ENCODE measurements around the gene SMARCD1. TPM values are rescaled to one million over a fixed set of nuclear protein-coding genes. Genes with fewer than 3 reads are reported as not detected.

The SMARCD1 gene
- 70.9 and 71.6 TPM in 2 replicates for total RNA-seq

DNA sequence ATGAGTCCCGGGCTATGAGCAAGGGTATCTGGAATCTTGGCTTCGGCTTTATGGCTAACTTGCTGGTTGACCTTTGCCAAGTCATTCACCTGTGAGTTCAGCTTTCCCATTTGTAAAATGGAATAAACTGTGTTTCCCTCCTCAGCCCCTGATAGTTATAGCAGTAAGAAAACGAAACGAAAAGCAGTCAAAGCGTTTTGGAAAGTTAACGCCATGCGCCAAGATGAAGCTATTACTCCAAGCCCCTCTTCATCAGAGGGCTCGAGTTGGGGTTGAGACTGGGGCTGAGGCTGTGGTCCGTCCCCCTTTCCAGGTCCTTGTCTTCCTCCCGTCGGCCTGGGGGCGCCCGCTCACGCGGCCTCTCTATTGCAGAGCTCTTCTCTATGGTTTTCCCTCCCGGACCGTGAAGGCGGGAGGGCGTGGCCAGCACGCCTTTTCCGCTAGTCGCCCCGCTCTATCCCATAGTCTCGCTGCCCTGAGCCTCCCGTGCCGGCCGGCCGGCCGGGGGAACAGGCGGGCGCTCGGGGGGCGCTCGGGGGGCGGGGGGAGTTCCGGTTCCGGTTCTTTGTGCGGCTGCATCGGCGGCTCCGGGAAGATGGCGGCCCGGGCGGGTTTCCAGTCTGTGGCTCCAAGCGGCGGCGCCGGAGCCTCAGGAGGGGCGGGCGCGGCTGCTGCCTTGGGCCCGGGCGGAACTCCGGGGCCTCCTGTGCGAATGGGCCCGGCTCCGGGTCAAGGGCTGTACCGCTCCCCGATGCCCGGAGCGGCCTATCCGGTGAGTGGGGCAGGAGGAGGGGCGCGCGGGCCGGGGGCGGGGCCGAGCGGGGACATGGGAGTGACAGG is at the start of gene SMARCD1:
TSS of gene SMARCD1 (plus strand) at position 568 of the 840 bp plus-strand sequence. CDS start at position 596, 28 bp downstream.

DNA sequence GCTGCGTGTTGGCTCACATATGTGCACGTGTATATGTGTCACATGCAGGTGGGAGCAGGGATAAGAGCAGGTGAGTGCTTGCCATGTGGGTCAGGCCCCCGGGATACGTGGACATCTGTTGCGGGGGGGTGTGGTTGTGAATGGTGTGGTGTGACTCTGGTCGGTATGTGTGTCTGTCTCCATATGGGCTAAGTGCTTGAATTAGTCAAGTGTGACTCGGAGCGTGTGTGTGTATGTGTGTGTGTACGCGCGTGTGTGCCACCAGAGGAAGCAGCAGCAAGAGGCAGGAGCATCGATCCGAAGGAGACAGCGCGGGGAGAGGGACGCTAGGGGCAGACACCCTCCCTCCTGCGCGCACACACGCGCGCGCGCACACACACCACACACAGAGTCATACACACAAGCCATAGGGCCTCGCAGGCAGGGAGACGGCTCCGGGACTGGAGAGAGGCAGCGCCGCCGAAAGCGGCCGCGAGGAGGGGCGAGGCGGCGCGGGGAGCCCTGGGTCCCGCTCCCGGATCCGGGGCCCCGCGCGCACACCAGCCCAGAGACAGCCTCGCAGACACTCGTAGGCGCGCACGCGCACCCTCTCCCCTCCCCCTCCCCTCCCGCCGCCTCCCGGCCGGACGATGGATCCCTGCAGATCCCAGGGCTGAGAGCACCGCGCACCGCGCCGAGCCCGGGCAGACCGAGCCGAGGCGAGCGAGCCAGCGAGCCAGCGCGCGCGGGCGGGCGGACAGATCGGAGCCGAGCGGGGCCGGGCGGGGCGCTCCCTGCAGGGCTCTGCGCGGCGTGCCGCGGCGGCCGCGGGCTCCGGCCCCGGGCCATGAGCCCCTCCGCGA is 27.9 kb upstream of the SMARCD1 start, which contains the start of gene ASIC1:
TSS of gene ASIC1 (plus strand) at position 597 of the 842 bp plus-strand sequence. CDS start 1,171 bp downstream, outside the sequence.

DNA sequence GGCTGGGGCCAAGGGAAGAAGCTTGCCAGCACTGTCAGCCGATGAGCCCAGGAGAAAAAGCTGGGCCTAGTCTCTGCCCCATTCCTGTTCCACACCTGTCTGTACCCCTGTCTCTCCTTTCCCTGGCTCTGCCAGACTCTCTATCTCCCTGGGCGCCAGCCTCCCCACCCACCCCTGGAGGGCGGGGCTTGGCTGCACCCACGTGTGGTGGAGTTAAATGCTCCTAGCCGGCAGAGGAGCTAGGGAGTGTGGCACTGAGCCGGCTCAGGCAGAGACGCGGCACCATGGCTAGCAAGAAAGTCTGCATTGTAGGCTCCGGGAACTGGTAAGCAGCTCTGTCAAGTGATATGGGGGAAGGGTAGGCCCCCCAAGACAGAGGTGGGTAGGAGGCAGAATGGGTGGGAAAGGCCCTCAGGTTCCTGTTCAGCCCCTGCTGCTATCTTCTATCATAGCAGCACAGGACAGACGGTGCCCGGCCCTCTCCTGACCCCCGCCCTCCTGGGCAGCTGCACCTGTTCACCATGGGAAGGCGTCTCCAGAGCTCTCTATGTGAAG is 18.7 kb downstream of the SMARCD1 start, which contains the start of gene GPD1:
TSS of gene GPD1 (plus strand) at position 242 of the 555 bp plus-strand sequence. CDS start at position 285, 43 bp downstream.

DNA sequence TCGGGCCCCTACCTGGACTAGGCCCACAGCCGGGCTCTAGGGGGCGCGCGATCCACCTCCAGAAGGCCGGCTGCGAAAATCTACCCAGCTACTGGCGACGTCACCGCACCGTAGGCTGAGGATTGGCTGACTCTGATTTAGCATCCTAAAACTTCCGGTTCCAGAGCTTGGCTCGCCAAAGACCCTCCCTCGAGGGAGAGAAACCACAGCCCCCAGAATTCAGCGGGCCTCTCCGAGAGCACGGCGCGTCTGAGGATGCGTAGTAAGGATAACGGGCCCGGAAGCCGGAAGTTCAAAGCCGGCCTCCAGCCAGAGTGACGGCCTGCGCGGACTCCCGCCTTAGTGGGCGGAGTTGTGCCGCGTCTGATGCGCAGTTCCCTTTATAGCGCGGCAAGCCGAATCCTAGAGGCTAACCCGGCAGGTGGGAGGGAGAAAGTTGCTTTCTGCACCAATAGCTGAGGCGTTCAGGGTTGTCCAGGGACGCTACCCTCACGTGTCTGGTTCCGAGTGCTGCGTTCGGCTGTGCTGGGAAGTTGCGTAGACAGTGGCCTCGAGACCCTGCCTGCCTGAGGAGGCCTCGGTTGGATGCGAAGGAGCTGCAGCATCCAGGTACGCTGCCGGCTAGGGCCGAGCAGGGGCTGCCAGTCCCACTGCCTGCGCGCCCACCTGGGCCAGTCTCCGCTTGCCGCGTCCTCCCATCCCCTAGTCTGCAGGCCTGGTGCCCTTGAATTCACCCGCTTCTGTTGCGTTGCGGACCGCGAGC is 26.7 kb downstream of the SMARCD1 start, which contains the start of gene COX14:
TSS of gene COX14 (plus strand) at position 544 of the 763 bp plus-strand sequence. CDS start 7,808 bp downstream, outside the sequence.

Other genes with a start within 250 kb of the SMARCD1 start
- gene BCDIN3D, start 242.2 kb upstream of the SMARCD1 start, total RNA-seq: 2.3 and 2.4 TPM in 2 replicates
- gene FAIM2, start 181.4 kb upstream of the SMARCD1 start, total RNA-seq: not detected in 2 replicates
- not detected in 2 replicates for gene AQP2, start 134.6 kb upstream of the SMARCD1 start, total RNA-seq
- gene AQP5, start 123.5 kb upstream of the SMARCD1 start, total RNA-seq: not detected in 2 replicates
- gene AQP6, start 112.4 kb upstream of the SMARCD1 start, total RNA-seq: not detected in 2 replicates
- 51.0 and 54.1 TPM in 2 replicates for gene RACGAP1, start 59.8 kb upstream of the SMARCD1 start, total RNA-seq
- gene ASIC1, start 27.7 kb upstream of the SMARCD1 start, total RNA-seq: 0.25 and 1.9 TPM in 2 replicates
- not detected in 2 replicates for gene GPD1, start 18.7 kb downstream of the SMARCD1 start, total RNA-seq
- gene COX14, start 26.9 kb downstream of the SMARCD1 start, total RNA-seq: 48.9 and 57.1 TPM in 2 replicates
- 27.0 and 33.7 TPM in 2 replicates for gene CERS5, start 82.0 kb downstream of the SMARCD1 start, total RNA-seq
- gene LIMA1, start 198.2 kb downstream of the SMARCD1 start, total RNA-seq: 98.0 and 101 TPM in 2 replicates